Measurements from ENCODE around the gene KLF13. TPM values are rescaled to one million over a fixed set of nuclear protein-coding genes. Genes with fewer than 3 reads are reported as not detected.

KLF13 gene
- total RNA-seq, 1 experiment from 2014 or later, result 60.1 TPM

- H3K4me3 ChIP-seq (replicated peaks in 1 of 2; ENCODE audit: low read depth in 1 of 2, low read length in 2 of 2), result no peak overlapping the region
- H3K36me3 ChIP-seq (ENCODE audit: control insufficient read depth in 1 of 2, insufficient read depth in 2 of 2, low read length in 2 of 2), result no peaks in the 10 kb centered on the region; a peak in 1 of 4 replicates
- no peaks in the 10 kb centered on the region for H4K20me1 ChIP-seq (ENCODE audit: insufficient read depth)
- DNase-seq (ENCODE audit: low read depth, low spot score) (no peak), ATAC-seq (no peak)
- intact Hi-C loops (cut with micrococcal nuclease), result no loop called here
- H3K9me3 ChIP-seq (ENCODE audit: control insufficient read depth in 1 of 2, insufficient read depth in 1 of 2, low read depth in 1 of 2, low read length in 2 of 2), result 0 out of 4 replicates have a peak, but pooled peaks cover 0 to 3% of the 10 kb centered on the region in 2 experiments
- CTCF ChIA-PET, result no interaction called here
- peaks cover 18% of the 10 kb centered on the region; the same call in 1 of the 2 replicates for H3K79me2 ChIP-seq (ENCODE audit: insufficient read depth, low read length)
- H3K9me2 ChIP-seq (ENCODE audit: insufficient read depth), result no peaks in the 10 kb centered on the region
- BruUV-seq (replicated peaks), result no TSS peak
- no peak overlapping the region for H3K27ac ChIP-seq (ENCODE audit: low read depth, low read length)
- no peak overlapping the region for H3K9ac ChIP-seq (ENCODE audit: low read length)
- POLR2A ChIA-PET, result no interaction called here
- RAD21 ChIA-PET (ENCODE audit: low non-redundant PET in 1 of 2, low total read pairs in 2 of 2, uncharacterized antibody in 2 of 2, unreplicated experiment in 2 of 2), result no interaction called here
- no peak overlapping the region for H3K4me2 ChIP-seq (ENCODE audit: low read length)
- no peak overlapping the region for H2AFZ ChIP-seq (ENCODE audit: low read depth, low read length, poor library complexity, severe bottlenecking)
- H3K4me1 ChIP-seq (ENCODE audit: control insufficient read depth in 1 of 2, insufficient read depth in 2 of 2, low read length in 2 of 2), result peaks cover 0 to 4% of the 10 kb centered on the region in 2 experiments; a peak in 2 of 4 replicates
- no peaks in the 10 kb centered on the region for H3K27me3 ChIP-seq (ENCODE audit: insufficient read depth, low read length)
- TF ChIP-seq REST (IDR thresholded peaks at IDR 0.05; ENCODE audit: low read depth), result no peak
- TF ChIP-seq YY1 (IDR thresholded peaks at IDR 0.05; ENCODE audit: extremely low read depth, insufficient replicate concordance, low read depth, low read length), result no peak
- no peak for TF ChIP-seq ZFX (IDR thresholded peaks at IDR 0.05)
- no peak for TF ChIP-seq MAX (IDR thresholded peaks at IDR 0.05)
- no peak for TF ChIP-seq ZBTB33 (IDR thresholded peaks at IDR 0.05; ENCODE audit: extremely low read depth, insufficient replicate concordance, low read length)
- TF ChIP-seq ELF1 (IDR thresholded peaks at IDR 0.05; ENCODE audit: borderline replicate concordance, low read depth), result no peak
- no peak for TF ChIP-seq ATF3 (IDR thresholded peaks at IDR 0.05)
- TF ChIP-seq SRF (IDR thresholded peaks at IDR 0.05; ENCODE audit: low read depth), result no peak
- TF ChIP-seq RAD21 (IDR thresholded peaks at IDR 0.05; ENCODE audit: low read depth), result no peak
- TF ChIP-seq FOSL1 (IDR thresholded peaks at IDR 0.05; ENCODE audit: low read depth), result no peak
- TF ChIP-seq TCF7L2 (IDR thresholded peaks at IDR 0.05; ENCODE audit: borderline replicate concordance, extremely low read depth, insufficient read depth, insufficient read length), result no peak
- no peak for TF ChIP-seq CEBPB (IDR thresholded peaks at IDR 0.05; ENCODE audit: low read depth)
- no peak for TF ChIP-seq CTCF (IDR thresholded peaks at IDR 0.05 in 2 of 3, conservative IDR thresholded peaks at IDR 0.05 in 1 of 3; ENCODE audit: borderline replicate concordance in 1 of 3, insufficient read depth in 1 of 3, low read depth in 2 of 3, low read length in 2 of 3)
- TF ChIP-seq POLR2AphosphoS5 (IDR thresholded peaks at IDR 0.05; ENCODE audit: low read depth, low read length), result no peak
- TF ChIP-seq SIN3A (IDR thresholded peaks at IDR 0.05; ENCODE audit: low read depth), result no peak
- no peak for TF ChIP-seq ZNF274 (IDR thresholded peaks at IDR 0.05; ENCODE audit: low read depth, low read length)
- no peak for TF ChIP-seq POLR2A (IDR thresholded peaks at IDR 0.05; ENCODE audit: borderline replicate concordance, extremely low read depth, insufficient read depth, insufficient read length)
- TF ChIP-seq EZH2 (IDR thresholded peaks at IDR 0.05), result no peak
- TF ChIP-seq EGR1 (IDR thresholded peaks at IDR 0.05; ENCODE audit: low read depth), result no peak
- no peak for TF ChIP-seq EZH2phosphoT487 (IDR thresholded peaks at IDR 0.05; ENCODE audit: borderline replicate concordance)
Measured at GRCh38 chr15:31371520-31372240, 45.0 kb downstream of the KLF13 start.

Measured in HCT116 (cell line).